Measurements from ENCODE around the gene CELSR2.

CELSR2 gene

GRCh38 chr1:109271458-109271857, 22.1 kb downstream of the CELSR2 start:
- Histone ChIP-seq H3K4me3 (ENCODE audit: low read length) (no peak overlapping the region), H3K27me3 (ENCODE audit: control insufficient read depth, insufficient read depth, low read length) (no peaks in the 10 kb centered on the region), H3K9ac (ENCODE audit: low read length) (no peak overlapping the region), H3K36me3 (ENCODE audit: control insufficient read depth, insufficient read depth, low read length) (no peaks in the 10 kb centered on the region), H3K4me1 (ENCODE audit: control insufficient read depth, insufficient read depth, low read length) (peaks cover 21% of the 10 kb centered on the region), H3K9me3 (ENCODE audit: control insufficient read depth, low read length) (no peaks in the 10 kb centered on the region)

GRCh38 chr1:109272021-109272799, 22.9 kb downstream of the CELSR2 start:
- no peaks in the 10 kb centered on the region for H3K36me3 ChIP-seq (ENCODE audit: control insufficient read depth, insufficient read depth, low read length)
- H3K9ac ChIP-seq (ENCODE audit: low read length), result no peak overlapping the region

GRCh38 chr1:109272831-109273547, 23.6 kb downstream of the CELSR2 start:
- Histone ChIP-seq H3K9ac (ENCODE audit: low read length) (no peak overlapping the region), H3K36me3 (ENCODE audit: control insufficient read depth, insufficient read depth, low read length) (no peaks in the 10 kb centered on the region), H3K27me3 (ENCODE audit: control insufficient read depth, insufficient read depth, low read length) (no peaks in the 10 kb centered on the region), H3K4me1 (ENCODE audit: control insufficient read depth, insufficient read depth, low read length) (peaks cover 36% of the 10 kb centered on the region), H3K9me3 (ENCODE audit: control insufficient read depth, low read length) (no peaks in the 10 kb centered on the region), H3K4me3 (ENCODE audit: low read length) (no peak overlapping the region)

More at GRCh38 chr1:109272021-109272799, 22.9 kb downstream of the CELSR2 start:
- Histone ChIP-seq H3K4me3 (ENCODE audit: low read length) (no peak overlapping the region), H3K27me3 (ENCODE audit: control insufficient read depth, insufficient read depth, low read length) (no peaks in the 10 kb centered on the region), H3K4me1 (ENCODE audit: control insufficient read depth, insufficient read depth, low read length) (peaks cover 28% of the 10 kb centered on the region), H3K9me3 (ENCODE audit: control insufficient read depth, low read length) (no peaks in the 10 kb centered on the region)

- Histone ChIP-seq H3K36me3 (ENCODE audit: control insufficient read depth, insufficient read depth, low read length) (no peaks in the 10 kb centered on the region), H3K4me3 (ENCODE audit: low read length) (no peak overlapping the region), H3K9ac (ENCODE audit: low read length) (peak overlapping the region; percentile 29), H3K9me3 (ENCODE audit: control insufficient read depth, low read length) (no peaks in the 10 kb centered on the region), H3K27me3 (ENCODE audit: control insufficient read depth, insufficient read depth, low read length) (no peaks in the 10 kb centered on the region), H3K4me1 (ENCODE audit: control insufficient read depth, insufficient read depth, low read length) (peaks cover 36% of the 10 kb centered on the region)
These were observed 24.4 kb downstream of the CELSR2 start for GRCh38 chr1:109273570-109274288.

- Histone ChIP-seq H3K27me3 (ENCODE audit: control insufficient read depth, insufficient read depth, low read length) (no peaks in the 10 kb centered on the region), H3K36me3 (ENCODE audit: control insufficient read depth, insufficient read depth, low read length) (no peaks in the 10 kb centered on the region), H3K4me3 (ENCODE audit: low read length) (no peak overlapping the region), H3K4me1 (ENCODE audit: control insufficient read depth, insufficient read depth, low read length) (peaks cover 36% of the 10 kb centered on the region), H3K9ac (ENCODE audit: low read length) (peak overlapping the region; percentile 47), H3K9me3 (ENCODE audit: control insufficient read depth, low read length) (no peaks in the 10 kb centered on the region)
These were observed 25.5 kb downstream of the CELSR2 start for GRCh38 chr1:109274533-109275476.

GRCh38 chr1:109275706-109276345, 26.5 kb downstream of the CELSR2 start:
- no peaks in the 10 kb centered on the region for H3K36me3 ChIP-seq (ENCODE audit: control insufficient read depth, insufficient read depth, low read length)
- no peak overlapping the region for H3K4me3 ChIP-seq (ENCODE audit: low read length)
- H3K9me3 ChIP-seq (ENCODE audit: control insufficient read depth, low read length), result no peaks in the 10 kb centered on the region
- H3K27me3 ChIP-seq (ENCODE audit: control insufficient read depth, insufficient read depth, low read length), result no peaks in the 10 kb centered on the region
- no peak overlapping the region for H3K9ac ChIP-seq (ENCODE audit: low read length)
- H3K4me1 ChIP-seq (ENCODE audit: control insufficient read depth, insufficient read depth, low read length), result peaks cover 36% of the 10 kb centered on the region

GRCh38 chr1:109277434-109278204, 28.3 kb downstream of the CELSR2 start:
- Histone ChIP-seq H3K9ac (ENCODE audit: low read length) (peak overlapping the region; percentile 46), H3K4me3 (ENCODE audit: low read length) (no peak overlapping the region), H3K4me1 (ENCODE audit: control insufficient read depth, insufficient read depth, low read length) (peaks cover 50% of the 10 kb centered on the region), H3K27me3 (ENCODE audit: control insufficient read depth, insufficient read depth, low read length) (no peaks in the 10 kb centered on the region), H3K36me3 (ENCODE audit: control insufficient read depth, insufficient read depth, low read length) (no peaks in the 10 kb centered on the region), H3K9me3 (ENCODE audit: control insufficient read depth, low read length) (no peaks in the 10 kb centered on the region)

GRCh38 chr1:109279615-109280278, 30.4 kb downstream of the CELSR2 start:
- H3K4me3 ChIP-seq (ENCODE audit: low read length), result no peak overlapping the region
- peaks cover 46% of the 10 kb centered on the region for H3K4me1 ChIP-seq (ENCODE audit: control insufficient read depth, insufficient read depth, low read length)
- H3K9ac ChIP-seq (ENCODE audit: low read length), result no peak overlapping the region
- H3K27me3 ChIP-seq (ENCODE audit: control insufficient read depth, insufficient read depth, low read length), result no peaks in the 10 kb centered on the region
- H3K36me3 ChIP-seq (ENCODE audit: control insufficient read depth, insufficient read depth, low read length), result no peaks in the 10 kb centered on the region
- no peaks in the 10 kb centered on the region for H3K9me3 ChIP-seq (ENCODE audit: control insufficient read depth, low read length)

- no peaks in the 10 kb centered on the region for H3K27me3 ChIP-seq (ENCODE audit: control insufficient read depth, insufficient read depth, low read length)
- peaks cover 35% of the 10 kb centered on the region for H3K4me1 ChIP-seq (ENCODE audit: control insufficient read depth, insufficient read depth, low read length)
- H3K9ac ChIP-seq (ENCODE audit: low read length), result no peak overlapping the region
- H3K4me3 ChIP-seq (ENCODE audit: low read length), result no peak overlapping the region
- H3K9me3 ChIP-seq (ENCODE audit: control insufficient read depth, low read length), result no peaks in the 10 kb centered on the region
- no peaks in the 10 kb centered on the region for H3K36me3 ChIP-seq (ENCODE audit: control insufficient read depth, insufficient read depth, low read length)
These were observed 31.5 kb downstream of the CELSR2 start for GRCh38 chr1:109280862-109281261.

Data from mucosa of stomach (tissue), 1 donor.